HL-60 (cell line): ENCODE results near the gene CLOCK.

ENCODE experiments used
- CTCF ChIP-seq: IDR thresholded peaks from one replicate; pipeline ENCODE4 v1.5.1; 2011; ENCODE audit warnings: low read length, control low read depth, inconsistent platforms; ENCODE audit not compliant: insufficient read depth
- POLR2AphosphoS5 ChIP-seq: IDR thresholded peaks from 2 replicates; pipeline ENCODE4 v1.6.1; 2012; ENCODE audit warnings: low read depth

- no peak for TF ChIP-seq CTCF
- TF ChIP-seq POLR2AphosphoS5: no peak
These were observed 108.9 kb downstream of the CLOCK start for GRCh38 chr4:55437823-55438222.
